ENCODE data around the gene EFNB3. TPM values are rescaled to one million over a fixed set of nuclear protein-coding genes. Genes with fewer than 3 reads are reported as not detected.

The EFNB3 gene
- total and polyA plus RNA-seq, 8 donors: 1.2 to 34.1 (median 30.4) TPM

GRCh38 chr17:7687908-7688807 lies 16.8 kb upstream of the EFNB3 start, which contains the start of gene WRAP53:
TSS of gene WRAP53 (plus strand) at chr17:7688477. CDS start at chr17:7688649, 172 bp downstream.
- H3K4me1 ChIP-seq: peaks cover 19 to 32% of the 10 kb centered on the region in 2 donors
- peak; percentile 96 to 99 (median 97) for DNase-seq
- peaks cover 0 to 23% of the 10 kb centered on the region in 2 donors for H3K36me3 ChIP-seq
- TF ChIP-seq, protein P1, sequence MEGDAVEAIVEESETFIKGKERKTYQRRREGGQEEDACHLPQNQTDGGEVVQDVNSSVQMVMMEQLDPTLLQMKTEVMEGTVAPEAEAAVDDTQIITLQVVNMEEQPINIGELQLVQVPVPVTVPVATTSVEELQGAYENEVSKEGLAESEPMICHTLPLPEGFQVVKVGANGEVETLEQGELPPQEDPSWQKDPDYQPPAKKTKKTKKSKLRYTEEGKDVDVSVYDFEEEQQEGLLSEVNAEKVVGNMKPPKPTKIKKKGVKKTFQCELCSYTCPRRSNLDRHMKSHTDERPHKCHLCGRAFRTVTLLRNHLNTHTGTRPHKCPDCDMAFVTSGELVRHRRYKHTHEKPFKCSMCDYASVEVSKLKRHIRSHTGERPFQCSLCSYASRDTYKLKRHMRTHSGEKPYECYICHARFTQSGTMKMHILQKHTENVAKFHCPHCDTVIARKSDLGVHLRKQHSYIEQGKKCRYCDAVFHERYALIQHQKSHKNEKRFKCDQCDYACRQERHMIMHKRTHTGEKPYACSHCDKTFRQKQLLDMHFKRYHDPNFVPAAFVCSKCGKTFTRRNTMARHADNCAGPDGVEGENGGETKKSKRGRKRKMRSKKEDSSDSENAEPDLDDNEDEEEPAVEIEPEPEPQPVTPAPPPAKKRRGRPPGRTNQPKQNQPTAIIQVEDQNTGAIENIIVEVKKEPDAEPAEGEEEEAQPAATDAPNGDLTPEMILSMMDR (IDR thresholded peaks at IDR 0.05): peak; percentile 97 to 99
- peak within 1 kb of the TSS; percentile 97 to 98 for H3K27ac ChIP-seq
- intact Hi-C loops (cut with DNase I): loop anchor here in 1 of 2 donors (10.0 kb wide), 1 partner anchor 53 kb away; the partner anchor contains the start of gene SHBG
- no peaks in the 10 kb centered on the region for H3K27me3 ChIP-seq
- peak within 1 kb of the TSS; percentile 94 to 96 for H3K4me3 ChIP-seq
- no peaks in the 10 kb centered on the region for H3K9me3 ChIP-seq
- peak; percentile 92 for ATAC-seq

DNA sequence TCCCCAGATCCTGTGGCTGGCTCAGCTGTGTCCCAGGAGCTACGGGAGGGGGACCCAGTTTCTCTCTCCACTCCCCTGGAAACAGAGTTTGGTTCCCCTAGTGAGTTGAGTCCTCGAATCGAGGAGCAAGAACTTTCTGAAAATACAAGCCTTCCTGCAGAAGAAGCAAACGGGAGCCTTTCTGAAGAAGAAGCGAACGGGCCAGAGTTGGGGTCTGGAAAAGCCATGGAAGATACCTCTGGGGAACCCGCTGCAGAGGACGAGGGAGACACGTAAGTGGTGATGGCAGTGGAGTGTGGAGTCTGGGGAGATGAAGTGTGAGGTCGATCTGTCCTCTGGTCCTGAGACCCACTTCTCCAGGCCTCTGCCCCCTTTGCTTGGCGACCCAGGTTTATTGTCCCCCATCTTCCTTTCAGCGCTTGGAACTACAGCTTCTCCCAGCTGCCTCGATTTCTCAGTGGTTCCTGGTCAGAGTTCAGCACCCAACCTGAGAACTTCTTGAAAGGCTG lies 16.1 kb upstream of the EFNB3 start:
- no peaks in the 10 kb centered on the region for H3K27me3 ChIP-seq
- no peaks in the 10 kb centered on the region for H3K9me3 ChIP-seq
- ATAC-seq: no peak
- H3K4me3 ChIP-seq: peak overlapping the region; percentile 53 to 96
- peak overlapping the region in 1 of 2 donors; percentile 98 for H3K27ac ChIP-seq
- DNase-seq: no peak
- H3K36me3 ChIP-seq: peaks cover 0 to 29% of the 10 kb centered on the region in 2 donors
- intact Hi-C loops (cut with DNase I): loop anchor here in 1 of 2 donors (10.0 kb wide), 1 partner anchor 54 kb away; the partner anchor contains the start of gene SHBG
- peaks cover 19 to 32% of the 10 kb centered on the region in 2 donors for H3K4me1 ChIP-seq
- TF ChIP-seq, protein P1 (IDR thresholded peaks at IDR 0.05): no peak

DNA sequence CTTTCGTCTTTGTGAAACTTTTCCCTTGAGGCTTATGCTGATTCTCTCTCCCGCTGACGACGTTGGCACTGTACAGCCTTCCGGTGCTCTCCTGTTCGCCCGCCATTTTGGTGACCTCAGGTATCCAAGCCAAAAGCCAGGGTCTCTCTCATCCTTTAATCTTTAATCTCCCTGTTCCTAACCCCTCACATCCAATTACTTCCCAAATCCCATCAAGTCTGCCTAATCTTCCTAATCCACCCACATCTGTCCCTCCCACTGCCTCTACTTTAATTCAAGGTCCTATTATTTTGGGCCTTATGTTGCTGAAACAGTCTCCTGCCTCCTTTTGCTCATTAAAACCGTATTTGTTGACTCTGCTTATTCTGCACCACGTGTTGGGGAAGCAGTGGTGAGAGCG lies 9.4 kb upstream of the EFNB3 start:
- H3K36me3 ChIP-seq: peaks cover 0 to 58% of the 10 kb centered on the region in 2 donors
- H3K4me3 ChIP-seq: no peak overlapping the region
- H3K27me3 ChIP-seq: no peaks in the 10 kb centered on the region
- no peak overlapping the region for H3K27ac ChIP-seq
- no peak for ATAC-seq
- H3K4me1 ChIP-seq: no peaks in the 10 kb centered on the region
- TF ChIP-seq, protein P1 (IDR thresholded peaks at IDR 0.05): no peak
- DNase-seq: no peak
- H3K9me3 ChIP-seq: no peaks in the 10 kb centered on the region
- intact Hi-C loops (cut with DNase I): no loop called here

DNA sequence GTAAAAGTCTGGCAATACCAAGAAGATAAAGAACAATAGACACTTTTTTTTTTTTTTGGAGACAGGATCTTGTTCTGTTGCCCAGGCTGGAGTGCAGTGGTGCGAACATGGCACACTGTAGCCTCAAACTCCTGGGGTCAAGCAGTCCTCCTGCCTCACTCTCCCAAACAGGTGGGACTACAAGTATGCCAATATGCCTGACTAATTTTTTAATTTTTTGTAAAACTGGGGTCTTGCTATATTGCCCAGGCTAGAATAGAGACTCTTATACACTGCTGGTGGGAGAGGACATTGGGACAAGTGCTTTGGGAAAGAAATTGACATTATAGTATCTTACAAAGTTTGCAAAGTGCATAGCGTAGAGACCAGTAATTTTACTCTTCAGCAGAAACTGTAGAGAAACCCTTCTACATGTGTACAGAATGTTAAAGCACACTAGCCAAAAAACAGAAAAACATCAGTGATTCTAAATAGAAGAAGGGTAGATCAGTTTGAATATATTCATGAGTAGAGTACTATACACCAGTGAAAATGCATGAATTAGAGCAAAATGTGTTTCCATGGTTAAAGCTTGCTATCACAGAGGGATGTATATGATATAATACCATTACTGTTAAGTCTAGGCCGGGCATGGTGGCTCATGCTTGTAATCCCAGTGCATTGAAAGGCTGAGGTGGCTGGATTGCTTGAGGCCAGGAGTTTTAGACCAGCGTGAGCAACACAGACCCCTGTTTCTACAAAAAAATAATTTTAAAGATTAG lies 7.0 kb upstream of the EFNB3 start:
- intact Hi-C loops (cut with DNase I): no loop called here
- TF ChIP-seq, protein P1 (IDR thresholded peaks at IDR 0.05): no peak

More for the DNA sequence above, 7.0 kb upstream of the EFNB3 start:
- ATAC-seq: no peak
- Histone ChIP-seq H3K4me1 (no peaks in the 10 kb centered on the region), H3K27me3 (peaks cover 0 to 5% of the 10 kb centered on the region in 2 donors), H3K27ac (no peak overlapping the region), H3K36me3 (peaks cover 0 to 67% of the 10 kb centered on the region in 2 donors), H3K4me3 (no peak overlapping the region), H3K9me3 (no peaks in the 10 kb centered on the region)
- peak in 1 of 4 donors; percentile 2 for DNase-seq
